WTC11 (cell line): ENCODE data around the gene RRP36.

Source experiments
- ATF3 ChIP-seq: sonication (generic); formaldehyde crosslinking; conservative IDR thresholded peaks from 2 replicates; pipeline ENCODE4 v1.8.1; 2022; ENCODE audit warnings: mild to moderate bottlenecking, missing genetic modification reagents
- CBFB ChIP-seq: sonication (generic); formaldehyde crosslinking; IDR thresholded peaks from 2 replicates; pipeline ENCODE4 v1.8.1; 2022; ENCODE audit warnings: mild to moderate bottlenecking, low read depth, missing genetic modification reagents
- ELF4 ChIP-seq: sonication (generic); formaldehyde crosslinking; IDR thresholded peaks from 2 replicates; pipeline ENCODE4 v1.8.1; 2022; ENCODE audit warnings: low read depth, mild to moderate bottlenecking, moderate library complexity, missing genetic modification reagents
- ETV6 ChIP-seq: sonication (generic); formaldehyde crosslinking; IDR thresholded peaks from 2 replicates; pipeline ENCODE4 v1.8.1; 2022; ENCODE audit warnings: mild to moderate bottlenecking, missing genetic modification reagents
- FOXP1 ChIP-seq: sonication (generic); formaldehyde crosslinking; IDR thresholded peaks from 2 replicates; pipeline ENCODE4 v1.8.0; 2022; ENCODE audit warnings: missing genetic modification reagents, mild to moderate bottlenecking, moderate library complexity, borderline replicate concordance

GRCh38 chr6:43053545-43054205 is 32.3 kb downstream of the RRP36 start, which contains the start of gene CUL7:
- no peak for TF ChIP-seq ATF3 (CRISPR knock-in tag)
- peak; percentile 99 for TF ChIP-seq ETV6 (CRISPR knock-in tag)
- TF ChIP-seq FOXP1: peak; percentile 77
- no peak for TF ChIP-seq ELF4 (CRISPR knock-in tag)
- TF ChIP-seq CBFB (CRISPR knock-in tag): no peak
